Gastroesophageal sphincter (tissue), 4 donors: ENCODE data around the gene CHMP1B. TPM values are rescaled to one million over a fixed set of nuclear protein-coding genes. Genes with fewer than 3 reads are reported as not detected.

ENCODE experiments used
- ATAC-seq: fragments of 150-250 bp; one replicate; pipeline ENCODE4 v1.9.1; 2016; ENCODE audit warnings: mild to moderate bottlenecking, moderate library complexity
- H3K27ac ChIP-seq, 4 donors: fragments of 200-600 bp; sonication (generic) in 3 of 4; 1 replicate in 3 of 4; 2 replicates in 1 of 4; pipeline ENCODE4 v1.5.1; 2016 to 2019
- H3K27me3 ChIP-seq: fragments of 200-600 bp; sonication (generic); one replicate; pipeline ENCODE4 v1.5.1; 2019
- H3K36me3 ChIP-seq, 2 donors: fragments of 200-600 bp; sonication (generic); one replicate each; pipeline ENCODE4 v1.5.1; 2019; ENCODE audit warnings: control low read depth in 1 of 2
- H3K4me1 ChIP-seq, 3 donors: fragments of 200-600 bp; sonication (generic); 1 replicate in 2 of 3; 2 replicates in 1 of 3; pipeline ENCODE4 v1.5.1; 2016 to 2019; ENCODE audit warnings: control low read depth in 2 of 3
- H3K4me3 ChIP-seq, 2 donors: fragments of 200-600 bp; sonication (generic); one replicate each; pipeline ENCODE4 v1.5.1; 2019; ENCODE audit warnings: mild to moderate bottlenecking in 1 of 2, moderate library complexity in 1 of 2
- H3K9me3 ChIP-seq, 3 donors: fragments of 200-600 bp; sonication (generic); one replicate each; pipeline ENCODE4 v1.5.1; 2017 to 2019; ENCODE audit warnings: control low read depth in 2 of 3
- EP300 ChIP-seq: sonication (generic); formaldehyde crosslinking; IDR thresholded peaks from one replicate; pipeline ENCODE4 v1.6.1; 2017; ENCODE audit warnings: antibody characterized with exemption, mild to moderate bottlenecking
- POLR2A ChIP-seq, 2 donors: fragments of 450-650 bp; IDR thresholded peaks; one replicate each; pipeline ENCODE4 v1.6.1; 2017; ENCODE audit warnings: antibody characterized with exemption in 2 of 2, mild to moderate bottlenecking in 2 of 2, moderate library complexity in 1 of 2
- POLR2AphosphoS5 ChIP-seq: sonication (generic); formaldehyde crosslinking; IDR thresholded peaks from one replicate; pipeline ENCODE4 v1.6.1; 2017; ENCODE audit warnings: antibody characterized with exemption
- WGBS, 2 donors: methylation state at CpG; one replicate each; pipeline ENCODE4 v1.1.5; 2018; ENCODE audit warnings: low coverage in 1 of 2; 5-methylcytosine and 5-hydroxymethylcytosine counted together
- total RNA-seq, 4 donors: library from RNA; depleted of rRNA; stranded (reverse); fragments of >200 nt; gene quantifications; one replicate each; pipeline ENCODE4 v1.1.0, GENCODE V29; 2016
- TF ChIP-seq, protein P1 (sequence below), 4 experiments: fragments of 200-600 bp in 2 of 4; fragments of 450-650 bp in 2 of 4; sonication (generic) in 1 of 4; IDR thresholded peaks; one replicate each; pipeline ENCODE4 v1.5.1; 2017 to 2019; ENCODE audit warnings: antibody characterized with exemption in 4 of 4, mild to moderate bottlenecking in 2 of 4, moderate library complexity in 2 of 4

The CHMP1B gene
- total RNA-seq, 4 donors from 2014 or later = 46.0 to 71.6 (median 52.8) TPM

DNA sequence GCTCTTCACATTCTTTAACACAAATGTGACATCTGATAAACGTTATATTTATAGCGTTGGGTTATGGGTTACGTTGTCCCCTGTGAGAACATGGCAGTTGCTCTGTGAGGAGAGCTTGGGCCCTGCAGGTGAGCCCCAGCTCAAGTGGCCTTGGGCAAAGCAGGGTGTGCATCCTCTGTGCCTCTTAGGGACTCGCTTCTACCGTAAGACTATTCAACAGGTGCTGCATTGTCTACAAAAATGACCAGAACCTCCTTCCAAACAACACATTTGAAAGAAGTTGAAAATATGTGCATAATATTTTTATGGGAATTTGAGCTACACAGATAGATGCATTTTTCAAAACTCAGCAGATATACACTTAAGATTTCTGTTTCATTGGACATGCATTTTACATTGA lies 16.4 kb upstream of the CHMP1B start:
- H3K9me3 ChIP-seq = no peaks in the 10 kb centered on the region

DNA sequence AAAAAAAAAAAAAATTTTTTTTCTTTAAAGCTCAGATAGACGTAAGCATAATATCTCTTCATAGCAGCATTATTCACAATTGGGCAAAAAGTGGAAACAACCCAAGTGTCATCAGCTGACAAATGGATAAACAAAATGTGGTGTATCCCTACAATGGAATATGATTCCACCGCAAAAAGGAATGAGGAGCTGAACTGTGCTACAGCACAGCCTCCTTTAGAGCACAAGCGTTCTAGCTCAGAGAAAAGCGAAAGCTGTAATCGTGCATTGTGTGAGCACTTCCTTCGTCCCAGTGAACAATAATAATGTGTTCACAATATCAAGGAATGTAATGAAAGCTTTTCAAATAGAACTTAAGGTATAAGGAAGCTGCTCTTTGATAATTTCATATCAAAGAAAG lies 11.7 kb upstream of the CHMP1B start:
- no peak for ATAC-seq
- no peaks in the 10 kb centered on the region for H3K9me3 ChIP-seq
- 75 to 81% methylated on average over 5 to 6 of the region's 6 CpGs for WGBS, 2 donors
- no peak overlapping the region for H3K27ac ChIP-seq
- no peaks in the 10 kb centered on the region for H3K4me1 ChIP-seq
- no peaks in the 10 kb centered on the region for H3K36me3 ChIP-seq
- H3K4me3 ChIP-seq = no peak overlapping the region
- TF ChIP-seq POLR2A (IDR thresholded peaks at IDR 0.05) (no peak), POLR2AphosphoS5 (no peak), EP300 (no peak)
- TF ChIP-seq, protein P1, sequence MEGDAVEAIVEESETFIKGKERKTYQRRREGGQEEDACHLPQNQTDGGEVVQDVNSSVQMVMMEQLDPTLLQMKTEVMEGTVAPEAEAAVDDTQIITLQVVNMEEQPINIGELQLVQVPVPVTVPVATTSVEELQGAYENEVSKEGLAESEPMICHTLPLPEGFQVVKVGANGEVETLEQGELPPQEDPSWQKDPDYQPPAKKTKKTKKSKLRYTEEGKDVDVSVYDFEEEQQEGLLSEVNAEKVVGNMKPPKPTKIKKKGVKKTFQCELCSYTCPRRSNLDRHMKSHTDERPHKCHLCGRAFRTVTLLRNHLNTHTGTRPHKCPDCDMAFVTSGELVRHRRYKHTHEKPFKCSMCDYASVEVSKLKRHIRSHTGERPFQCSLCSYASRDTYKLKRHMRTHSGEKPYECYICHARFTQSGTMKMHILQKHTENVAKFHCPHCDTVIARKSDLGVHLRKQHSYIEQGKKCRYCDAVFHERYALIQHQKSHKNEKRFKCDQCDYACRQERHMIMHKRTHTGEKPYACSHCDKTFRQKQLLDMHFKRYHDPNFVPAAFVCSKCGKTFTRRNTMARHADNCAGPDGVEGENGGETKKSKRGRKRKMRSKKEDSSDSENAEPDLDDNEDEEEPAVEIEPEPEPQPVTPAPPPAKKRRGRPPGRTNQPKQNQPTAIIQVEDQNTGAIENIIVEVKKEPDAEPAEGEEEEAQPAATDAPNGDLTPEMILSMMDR (IDR thresholded peaks at IDR 0.05) = no peak
- no peaks in the 10 kb centered on the region for H3K27me3 ChIP-seq

More for the DNA sequence above, 16.4 kb upstream of the CHMP1B start:
- Histone ChIP-seq H3K27me3 (no peaks in the 10 kb centered on the region), H3K36me3 (no peaks in the 10 kb centered on the region), H3K4me1 (no peaks in the 10 kb centered on the region), H3K4me3 (no peak overlapping the region), H3K27ac (no peak overlapping the region)
- 72 to 91% methylated on average over 4 to 5 of the region's 5 CpGs for WGBS, 2 donors
- no peak for ATAC-seq
- TF ChIP-seq EP300 (no peak), POLR2AphosphoS5 (no peak), POLR2A (IDR thresholded peaks at IDR 0.05) (no peak)
- TF ChIP-seq, protein P1 (IDR thresholded peaks at IDR 0.05) = no peak

- WGBS, 2 donors = 44 to 67% methylated on average over 6 of the region's 6 CpGs
Measured at GRCh38 chr18:11840493-11840892, 10.7 kb upstream of the CHMP1B start.

GRCh38 chr18:11842562-11842961 lies 8.7 kb upstream of the CHMP1B start:
- Histone ChIP-seq H3K27ac (no peak overlapping the region), H3K9me3 (no peaks in the 10 kb centered on the region), H3K4me3 (no peak overlapping the region), H3K4me1 (no peaks in the 10 kb centered on the region), H3K36me3 (no peaks in the 10 kb centered on the region), H3K27me3 (no peaks in the 10 kb centered on the region)
- ATAC-seq = no peak
- 54 to 58% methylated on average over 3 to 5 of the region's 5 CpGs for WGBS, 2 donors
- no peak for TF ChIP-seq POLR2AphosphoS5
- TF ChIP-seq POLR2A (IDR thresholded peaks at IDR 0.05) = no peak
- TF ChIP-seq, protein P1 (IDR thresholded peaks at IDR 0.05) = no peak
- TF ChIP-seq EP300 = no peak

More at GRCh38 chr18:11840493-11840892, 10.7 kb upstream of the CHMP1B start:
- no peak for ATAC-seq
- H3K36me3 ChIP-seq = no peaks in the 10 kb centered on the region
- no peak overlapping the region for H3K27ac ChIP-seq
- no peak for TF ChIP-seq POLR2AphosphoS5
- TF ChIP-seq POLR2A (IDR thresholded peaks at IDR 0.05) = no peak
- TF ChIP-seq, protein P1 (IDR thresholded peaks at IDR 0.05) = no peak
- TF ChIP-seq EP300 = no peak
- H3K4me1 ChIP-seq = no peaks in the 10 kb centered on the region
- no peaks in the 10 kb centered on the region for H3K9me3 ChIP-seq
- H3K4me3 ChIP-seq = no peak overlapping the region
- H3K27me3 ChIP-seq = no peaks in the 10 kb centered on the region

DNA sequence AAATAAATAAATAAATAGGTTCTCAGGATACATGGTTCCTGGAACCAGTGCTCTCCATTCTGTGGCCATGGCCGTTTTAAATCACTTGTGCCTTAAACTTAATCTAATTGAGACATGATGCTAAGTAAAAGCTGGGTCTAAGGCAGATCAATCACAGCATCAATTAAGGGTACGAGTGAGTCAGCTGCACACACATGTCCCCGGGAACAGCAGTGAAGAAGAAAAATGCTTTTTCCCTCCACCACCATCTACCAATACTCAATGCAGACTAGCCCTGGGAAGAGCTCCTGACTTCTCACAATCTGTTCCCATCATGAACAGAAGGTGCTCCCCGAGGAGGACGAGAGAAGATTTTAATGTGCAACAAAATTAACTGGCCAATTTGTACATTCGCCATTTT lies 6.8 kb upstream of the CHMP1B start:
- H3K27me3 ChIP-seq = no peaks in the 10 kb centered on the region
- peaks cover 0 to 3% (median 0%) of the 10 kb centered on the region in 3 donors for H3K4me1 ChIP-seq
- H3K27ac ChIP-seq = no peak overlapping the region
- no peak for ATAC-seq
- WGBS, 2 donors = 79 to 82% methylated on average over 6 of the region's 6 CpGs
- no peaks in the 10 kb centered on the region for H3K36me3 ChIP-seq
- no peak for TF ChIP-seq EP300
- TF ChIP-seq, protein P1 (IDR thresholded peaks at IDR 0.05) = no peak
- no peak for TF ChIP-seq POLR2AphosphoS5
- TF ChIP-seq POLR2A (IDR thresholded peaks at IDR 0.05) = no peak
- no peaks in the 10 kb centered on the region for H3K9me3 ChIP-seq
- H3K4me3 ChIP-seq = no peak overlapping the region
